OCI-LY7 (cell line): ENCODE data around the gene PLEKHG4. TPM values are rescaled to one million over a fixed set of nuclear protein-coding genes. Genes with fewer than 3 reads are reported as not detected.

Source experiments
- BruUV-seq: library from RNA; stranded (reverse); fragments of 400-500 nt; replicated peaks from 2 replicates; lab custom pipeline; 2021; lab: Mats Ljungman, UMichigan
- CTCF ChIA-PET: fragments of 300-600 bp; sonication (Branson Sonifier 250); formaldehyde crosslinking; loops from one replicate; lab custom pipeline; 2022; ENCODE audit warnings: antibody characterized with exemption; ENCODE audit not compliant: unreplicated experiment; lab: Charles Lee
- POLR2A ChIA-PET: fragments of 300-600 bp; sonication (Branson Sonifier 250); formaldehyde crosslinking; loops from one replicate; lab custom pipeline; 2022; ENCODE audit warnings: antibody characterized with exemption; lab: Charles Lee
- DNase-seq: peaks from one replicate; pipeline ENCODE4 v3.0.0-alpha.2; 2015; ENCODE audit warnings: low spot score
- H2AFZ ChIP-seq: fragments of 200-600 bp; sonication (generic), shearing (Covaris generic); 2 replicates; pipeline ENCODE4 v1.6.1; 2014; ENCODE audit warnings: mild to moderate bottlenecking, antibody characterized with exemption, low read length, moderate library complexity
- H3K27ac ChIP-seq: fragments of 200-600 bp; sonication (generic); 2 replicates; pipeline ENCODE4 v1.5.1; 2014; ENCODE audit warnings: mixed run types, low read depth, mild to moderate bottlenecking, moderate library complexity, low read length, inconsistent platforms; ENCODE audit not compliant: poor library complexity, severe bottlenecking
- H3K36me3 ChIP-seq: fragments of 200-600 bp; sonication (generic); 2 replicates; pipeline ENCODE4 v1.6.1; 2014; ENCODE audit warnings: mild to moderate bottlenecking, antibody characterized with exemption, low read length, moderate library complexity, mixed read lengths; ENCODE audit not compliant: insufficient read depth
- H3K4me1 ChIP-seq: fragments of 200-600 bp; sonication (generic); 2 replicates; pipeline ENCODE4 v1.5.1; 2014; ENCODE audit warnings: mild to moderate bottlenecking, low read length; ENCODE audit not compliant: insufficient read depth, poor library complexity, severe bottlenecking
- H3K4me2 ChIP-seq: fragments of 200-600 bp; sonication (generic); 2 replicates; pipeline ENCODE4 v1.6.1; 2014; ENCODE audit warnings: mild to moderate bottlenecking, low read length
- H3K4me3 ChIP-seq: fragments of 200-600 bp; sonication (generic); 2 replicates; pipeline ENCODE4 v1.5.1; 2014; ENCODE audit warnings: mild to moderate bottlenecking, low read depth, low read length; ENCODE audit not compliant: poor library complexity, severe bottlenecking
- H3K79me2 ChIP-seq: fragments of 200-600 bp; sonication (generic); 2 replicates; pipeline ENCODE4 v1.6.1; 2016; ENCODE audit warnings: low read depth, mild to moderate bottlenecking, low read length, moderate library complexity, mixed read lengths; ENCODE audit not compliant: insufficient read depth
- H3K9me2 ChIP-seq: fragments of 200-600 bp; sonication (generic); 2 replicates; pipeline ENCODE4 v1.6.1; 2016; ENCODE audit warnings: mild to moderate bottlenecking, low read length, mixed read lengths; ENCODE audit not compliant: insufficient read depth
- H3K9me3 ChIP-seq: fragments of 200-600 bp; sonication (generic); 2 replicates; pipeline ENCODE4 v1.6.1; 2014; ENCODE audit warnings: mild to moderate bottlenecking, mixed run types, low read length, mixed read lengths
- H4K20me1 ChIP-seq: fragments of 200-600 bp; sonication (generic); 2 replicates; pipeline ENCODE4 v1.6.1; 2014; ENCODE audit warnings: mild to moderate bottlenecking, antibody characterized with exemption, low read length, moderate library complexity, mixed read lengths; ENCODE audit not compliant: insufficient read depth
- EZH2phosphoT487 ChIP-seq: fragments of 200-600 bp; sonication (generic); IDR thresholded peaks from 2 replicates; pipeline ENCODE4 v1.6.1; 2018; ENCODE audit warnings: low read depth, borderline replicate concordance, mild to moderate bottlenecking, mixed run types, antibody characterized with exemption, low read length, moderate library complexity, mixed read lengths
- intact Hi-C: fragments of 100-400 bp; cut with micrococcal nuclease; formaldehyde crosslinking; loops from one replicate; pipeline ENCODE4 v1.10.0; 2022; ENCODE audit not compliant: unreplicated experiment
- total RNA-seq, 2 experiments: library from RNA; depleted of rRNA in 1 of 2; stranded (reverse); fragments of >200 nt in 1 of 2; shearing (Covaris generic) in 1 of 2; gene quantifications; 2 replicates each; pipeline ENCODE4 v1.2.3, GENCODE V29; 2014 to 2022
- TF ChIP-seq, protein P1 (sequence below): fragments of 200-600 bp; sonication (generic); conservative IDR thresholded peaks from 2 replicates; pipeline ENCODE4 v1.5.1; 2014; ENCODE audit warnings: mild to moderate bottlenecking, antibody characterized with exemption, low read length, moderate library complexity, mixed read lengths

Gene PLEKHG4
- total RNA-seq, 2 experiments from 2014 or later = 0.51 TPM; not detected in 1

DNA sequence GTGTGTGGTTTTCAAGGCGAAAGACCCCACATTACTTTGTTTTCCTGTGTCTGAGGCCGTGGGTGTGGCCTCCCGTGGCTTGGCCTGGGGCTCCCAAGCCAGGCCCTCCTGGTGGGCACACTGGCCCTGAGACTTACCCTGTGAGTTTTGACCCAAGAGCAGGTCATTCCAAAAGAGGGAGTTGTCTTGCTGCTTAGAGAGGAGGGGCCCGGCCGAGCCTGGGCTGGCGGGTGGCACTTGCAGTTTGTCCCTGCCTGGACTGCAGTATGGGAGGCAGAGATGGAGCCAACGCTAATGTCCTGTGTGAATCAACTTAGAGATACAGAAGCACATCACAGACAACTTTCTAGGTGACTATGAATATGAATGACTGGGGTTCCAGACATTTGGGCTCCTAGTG lies 22.7 kb downstream of the PLEKHG4 start:
- Histone ChIP-seq H2AFZ (no peak overlapping the region), H3K27ac (no peak overlapping the region), H4K20me1 (no peaks in the 10 kb centered on the region), H3K9me2 (no peaks in the 10 kb centered on the region), H3K79me2 (no peaks in the 10 kb centered on the region), H3K4me2 (no peak overlapping the region), H3K4me1 (no peaks in the 10 kb centered on the region), H3K4me3 (no peak overlapping the region), H3K9me3 (no peaks in the 10 kb centered on the region), H3K36me3 (no peaks in the 10 kb centered on the region)
- POLR2A ChIA-PET = no interaction called here
- BruUV-seq = no TSS peak
- intact Hi-C loops = no loop called here
- CTCF ChIA-PET = no interaction called here
- no peak for DNase-seq
- no peak for TF ChIP-seq EZH2phosphoT487
- TF ChIP-seq, protein P1, sequence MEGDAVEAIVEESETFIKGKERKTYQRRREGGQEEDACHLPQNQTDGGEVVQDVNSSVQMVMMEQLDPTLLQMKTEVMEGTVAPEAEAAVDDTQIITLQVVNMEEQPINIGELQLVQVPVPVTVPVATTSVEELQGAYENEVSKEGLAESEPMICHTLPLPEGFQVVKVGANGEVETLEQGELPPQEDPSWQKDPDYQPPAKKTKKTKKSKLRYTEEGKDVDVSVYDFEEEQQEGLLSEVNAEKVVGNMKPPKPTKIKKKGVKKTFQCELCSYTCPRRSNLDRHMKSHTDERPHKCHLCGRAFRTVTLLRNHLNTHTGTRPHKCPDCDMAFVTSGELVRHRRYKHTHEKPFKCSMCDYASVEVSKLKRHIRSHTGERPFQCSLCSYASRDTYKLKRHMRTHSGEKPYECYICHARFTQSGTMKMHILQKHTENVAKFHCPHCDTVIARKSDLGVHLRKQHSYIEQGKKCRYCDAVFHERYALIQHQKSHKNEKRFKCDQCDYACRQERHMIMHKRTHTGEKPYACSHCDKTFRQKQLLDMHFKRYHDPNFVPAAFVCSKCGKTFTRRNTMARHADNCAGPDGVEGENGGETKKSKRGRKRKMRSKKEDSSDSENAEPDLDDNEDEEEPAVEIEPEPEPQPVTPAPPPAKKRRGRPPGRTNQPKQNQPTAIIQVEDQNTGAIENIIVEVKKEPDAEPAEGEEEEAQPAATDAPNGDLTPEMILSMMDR = no peak

DNA sequence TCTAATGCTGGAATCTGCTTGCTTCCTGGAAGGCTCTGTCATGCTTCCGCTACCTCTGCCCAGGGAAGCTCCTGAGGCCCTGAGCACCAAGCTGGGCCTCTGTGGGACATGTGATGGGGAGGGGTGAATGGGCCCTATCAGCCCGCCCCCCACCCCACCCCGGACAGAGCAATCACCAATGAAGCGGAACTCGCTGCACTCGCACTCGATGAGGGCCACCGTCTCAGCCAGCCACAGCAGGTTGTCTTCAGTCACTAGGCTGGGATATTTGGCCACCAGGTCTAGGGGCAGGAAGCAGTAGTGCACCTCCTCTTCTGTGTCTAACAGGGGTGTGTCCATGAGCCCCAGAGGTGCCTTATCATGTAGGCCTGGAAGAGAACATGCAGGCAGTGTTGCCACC lies 23.6 kb downstream of the PLEKHG4 start:
- Histone ChIP-seq H2AFZ (no peak overlapping the region), H3K9me3 (no peaks in the 10 kb centered on the region), H3K4me2 (no peak overlapping the region), H3K9me2 (no peaks in the 10 kb centered on the region), H3K79me2 (no peaks in the 10 kb centered on the region), H3K36me3 (no peaks in the 10 kb centered on the region), H3K27ac (no peak overlapping the region), H3K4me3 (no peak overlapping the region), H4K20me1 (no peaks in the 10 kb centered on the region), H3K4me1 (no peaks in the 10 kb centered on the region)
- intact Hi-C loops = no loop called here
- DNase-seq = no peak
- no TSS peak for BruUV-seq
- ChIA-PET POLR2A (no interaction called here), CTCF (no interaction called here)
- TF ChIP-seq, protein P1 = no peak
- no peak for TF ChIP-seq EZH2phosphoT487

DNA sequence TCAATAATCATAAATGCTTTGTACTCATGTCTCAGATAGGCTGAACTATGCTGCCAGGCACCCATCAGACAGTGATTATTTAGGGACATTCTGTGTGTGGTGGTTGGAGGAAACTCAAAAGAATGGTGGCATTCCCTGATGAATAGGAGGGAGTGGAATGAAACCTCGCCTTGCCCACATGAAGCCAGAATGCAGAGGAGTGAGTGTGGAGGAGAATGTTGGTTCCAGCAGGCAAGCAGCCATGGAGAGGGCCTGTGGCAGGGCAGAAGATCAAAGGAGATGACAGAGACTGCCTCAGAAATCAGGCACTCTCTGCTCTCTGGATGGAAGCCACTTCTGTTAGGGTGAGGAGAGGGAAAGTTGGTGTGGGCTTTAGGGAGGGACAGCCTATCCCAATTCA lies 24.7 kb downstream of the PLEKHG4 start:
- no peaks in the 10 kb centered on the region for H3K9me3 ChIP-seq
- no peaks in the 10 kb centered on the region for H3K9me2 ChIP-seq
- ChIA-PET CTCF (no interaction called here), POLR2A (no interaction called here)
- H3K4me1 ChIP-seq = no peaks in the 10 kb centered on the region
- intact Hi-C loops = no loop called here
- H3K4me2 ChIP-seq = no peak overlapping the region
- no peak overlapping the region for H2AFZ ChIP-seq
- no peaks in the 10 kb centered on the region for H3K36me3 ChIP-seq
- H3K4me3 ChIP-seq = no peak overlapping the region
- no peak for TF ChIP-seq EZH2phosphoT487
- TF ChIP-seq, protein P1 = no peak
- no peaks in the 10 kb centered on the region for H4K20me1 ChIP-seq
- no peaks in the 10 kb centered on the region for H3K79me2 ChIP-seq
- DNase-seq = no peak
- H3K27ac ChIP-seq = no peak overlapping the region
- BruUV-seq = no TSS peak
